Stomach smooth muscle (tissue), 2 donors: ENCODE data around the gene ATXN1.
A peak's percentile ranks its signal among the peaks of the same experiment; 100 is the strongest.

ENCODE experiments used
- H3K27ac ChIP-seq: one replicate; pipeline ENCODE4 v1.7.0; 2013; ENCODE audit warnings: mild to moderate bottlenecking, low read length, inconsistent platforms
- H3K27me3 ChIP-seq, 2 donors: one replicate each; pipeline ENCODE4 v1.7.0; 2013; ENCODE audit warnings: low read length in 2 of 2; ENCODE audit not compliant: insufficient read depth in 2 of 2, control insufficient read depth in 1 of 2
- H3K36me3 ChIP-seq, 2 donors: one replicate each; pipeline ENCODE4 v1.7.0; 2013; ENCODE audit warnings: low read length in 2 of 2; ENCODE audit not compliant: control insufficient read depth in 2 of 2, insufficient read depth in 2 of 2
- H3K4me1 ChIP-seq: one replicate; pipeline ENCODE4 v1.7.0; 2013; ENCODE audit warnings: low read length; ENCODE audit not compliant: control insufficient read depth, insufficient read depth
- H3K4me3 ChIP-seq, 2 donors: one replicate each; pipeline ENCODE4 v1.7.0; 2013; ENCODE audit warnings: low read length in 2 of 2
- H3K9ac ChIP-seq, 2 donors: one replicate each; pipeline ENCODE4 v1.7.0; 2013; ENCODE audit warnings: low read length in 2 of 2, mild to moderate bottlenecking in 1 of 2
- H3K9me3 ChIP-seq, 2 donors: one replicate each; pipeline ENCODE4 v1.7.0; 2013; ENCODE audit warnings: low read length in 2 of 2; ENCODE audit not compliant: control insufficient read depth in 2 of 2
- donor health status: healthy.
- donor health status: Pancreatic carcinoma.

ATXN1 gene

DNA sequence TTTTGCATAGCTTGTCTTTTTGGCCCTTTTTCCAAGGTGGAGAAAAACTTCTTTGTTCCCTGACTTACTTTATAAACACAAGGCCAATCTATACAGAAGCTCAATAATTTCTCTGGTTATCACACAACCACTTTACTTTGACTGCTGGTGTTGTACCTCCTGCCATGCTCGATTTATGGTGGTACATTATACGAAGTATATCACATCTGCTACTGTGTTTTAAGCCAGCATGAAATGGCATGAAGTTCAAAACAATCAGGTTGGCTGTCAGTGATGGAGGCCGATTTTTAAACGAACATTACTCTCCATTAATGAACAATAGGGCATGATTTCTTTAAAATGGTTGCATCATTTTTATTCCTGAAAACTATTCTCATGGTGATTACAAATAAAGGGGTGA is 21.0 kb upstream of the ATXN1 start:
- H3K27ac ChIP-seq, result no peak overlapping the region
- H3K4me1 ChIP-seq, result peaks cover 9% of the 10 kb centered on the region
- H3K9ac ChIP-seq, result no peak overlapping the region
- H3K4me3 ChIP-seq, result no peak overlapping the region
- H3K9me3 ChIP-seq, result no peaks in the 10 kb centered on the region
- no peaks in the 10 kb centered on the region for H3K36me3 ChIP-seq
- H3K27me3 ChIP-seq, result peaks cover 0 to 2% of the 10 kb centered on the region in 2 donors

DNA sequence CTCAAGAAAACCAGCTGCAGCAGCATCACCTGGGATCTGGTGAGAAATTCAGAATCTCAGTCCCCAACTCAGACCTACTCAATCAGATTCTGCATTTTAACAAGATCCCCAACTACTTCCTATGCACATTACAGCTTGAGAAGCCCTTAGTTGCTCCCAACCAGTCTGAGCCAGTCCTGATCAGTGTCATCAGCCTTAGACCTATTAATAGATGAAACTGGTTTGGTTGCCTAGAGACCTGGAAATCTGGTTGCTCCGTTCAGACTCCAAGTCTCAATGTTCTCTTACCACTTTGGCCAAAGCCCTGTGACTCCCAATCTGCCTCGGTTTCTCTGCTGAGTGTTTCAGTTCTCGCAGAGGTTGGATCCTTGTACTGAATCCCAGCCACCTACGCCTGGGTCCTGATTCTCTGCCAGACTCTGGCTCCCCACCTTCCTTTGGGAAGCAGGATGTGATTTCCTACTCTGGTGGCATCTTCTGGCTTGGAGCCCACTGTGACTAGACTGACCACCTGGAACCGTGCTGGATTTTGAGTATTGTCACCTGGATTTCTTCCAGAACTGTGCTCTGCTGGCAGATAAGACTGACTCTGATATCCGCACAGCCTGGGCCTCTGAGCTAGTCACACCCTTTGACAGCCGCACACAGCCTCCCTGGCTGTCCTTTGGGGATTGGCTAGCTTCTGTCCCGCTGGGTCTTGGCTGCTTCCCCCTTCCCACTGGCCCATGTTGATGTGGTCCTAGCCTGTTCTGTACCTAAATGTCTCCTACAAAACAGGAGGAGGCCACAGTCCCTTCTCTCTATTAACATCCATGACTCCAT is 20.3 kb upstream of the ATXN1 start:
- Histone ChIP-seq H3K9ac (no peak overlapping the region), H3K27me3 (peaks cover 0 to 2% of the 10 kb centered on the region in 2 donors), H3K4me3 (no peak overlapping the region), H3K27ac (no peak overlapping the region), H3K4me1 (peaks cover 9% of the 10 kb centered on the region), H3K9me3 (no peaks in the 10 kb centered on the region), H3K36me3 (no peaks in the 10 kb centered on the region)

DNA sequence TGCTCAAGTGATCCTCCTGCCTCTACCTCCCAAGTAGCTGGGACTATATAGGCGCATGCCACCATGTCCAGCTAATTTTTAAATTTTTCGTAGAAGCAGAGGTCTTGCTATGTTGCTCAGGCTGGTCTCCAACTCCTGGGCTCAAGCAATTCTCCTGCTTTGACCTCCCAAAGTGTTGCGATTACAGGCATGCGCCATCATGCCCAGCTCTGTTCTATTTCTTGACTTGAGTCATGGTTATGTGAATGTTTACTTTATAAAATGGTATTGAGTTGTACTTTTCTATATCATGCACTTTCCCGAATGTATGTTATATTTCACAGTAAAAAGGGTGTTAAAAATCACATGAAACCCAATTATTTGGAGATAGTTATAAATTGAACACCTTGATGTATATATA is 17.3 kb upstream of the ATXN1 start:
- Histone ChIP-seq H3K4me3 (no peak overlapping the region), H3K9ac (no peak overlapping the region), H3K4me1 (peaks cover 9% of the 10 kb centered on the region), H3K27ac (no peak overlapping the region), H3K27me3 (no peaks in the 10 kb centered on the region), H3K36me3 (no peaks in the 10 kb centered on the region), H3K9me3 (no peaks in the 10 kb centered on the region)

DNA sequence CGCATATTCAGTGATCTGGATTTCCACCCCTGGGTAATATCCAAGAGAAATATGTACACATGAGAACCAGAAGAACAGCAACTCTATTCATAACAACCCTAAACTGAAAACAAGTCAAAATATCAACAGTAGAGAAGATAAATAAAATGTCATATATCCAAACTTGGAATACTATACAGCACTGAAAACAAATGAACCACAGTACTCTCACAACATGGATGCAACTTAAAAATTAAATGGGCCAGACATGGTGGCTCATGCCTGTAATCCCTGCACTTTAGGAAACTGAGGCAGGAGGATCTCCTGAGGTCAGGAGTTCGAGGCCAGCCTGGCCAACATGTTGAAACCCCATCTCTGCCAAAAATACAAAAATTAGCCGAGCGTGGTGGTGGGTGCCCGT is 16.5 kb upstream of the ATXN1 start:
- H3K4me3 ChIP-seq, result no peak overlapping the region
- no peaks in the 10 kb centered on the region for H3K36me3 ChIP-seq
- no peak overlapping the region for H3K27ac ChIP-seq
- H3K9me3 ChIP-seq, result no peaks in the 10 kb centered on the region
- no peaks in the 10 kb centered on the region for H3K27me3 ChIP-seq
- H3K4me1 ChIP-seq, result peaks cover 9% of the 10 kb centered on the region
- H3K9ac ChIP-seq, result no peak overlapping the region

DNA sequence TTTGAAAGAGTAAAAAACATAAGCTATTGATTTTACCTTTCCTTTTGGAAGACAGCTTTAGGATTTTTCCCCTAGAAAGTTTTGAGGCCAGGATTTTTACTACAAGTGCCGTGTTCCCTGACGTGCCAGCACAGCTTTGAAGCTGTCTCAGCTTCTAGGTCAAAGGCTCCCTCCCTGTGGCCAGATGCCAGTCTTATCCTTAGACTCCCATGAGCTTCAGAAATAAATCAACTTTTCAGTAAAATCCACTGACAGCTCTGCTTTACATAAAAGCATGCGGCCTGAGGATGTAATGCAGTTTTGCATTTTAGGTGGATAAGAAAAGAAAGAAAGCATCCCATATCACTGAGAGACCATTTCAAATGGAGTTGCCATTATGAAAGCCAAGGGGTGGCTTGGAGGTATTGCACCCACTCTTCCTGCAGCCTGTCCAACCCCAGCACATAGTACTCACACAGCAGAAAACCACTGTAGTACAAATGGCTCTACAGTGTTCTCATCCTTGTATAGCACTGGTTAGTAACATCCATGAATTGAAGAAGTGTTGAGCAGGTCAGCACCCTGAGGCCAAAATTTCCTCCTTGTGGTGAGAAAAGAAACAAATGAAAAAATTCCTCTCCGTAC is 15.2 kb upstream of the ATXN1 start:
- H3K27me3 ChIP-seq, result no peaks in the 10 kb centered on the region
- H3K4me3 ChIP-seq, result no peak overlapping the region
- peaks cover 4% of the 10 kb centered on the region for H3K4me1 ChIP-seq
- no peaks in the 10 kb centered on the region for H3K9me3 ChIP-seq
- no peak overlapping the region for H3K27ac ChIP-seq
- no peak overlapping the region for H3K9ac ChIP-seq
- no peaks in the 10 kb centered on the region for H3K36me3 ChIP-seq

DNA sequence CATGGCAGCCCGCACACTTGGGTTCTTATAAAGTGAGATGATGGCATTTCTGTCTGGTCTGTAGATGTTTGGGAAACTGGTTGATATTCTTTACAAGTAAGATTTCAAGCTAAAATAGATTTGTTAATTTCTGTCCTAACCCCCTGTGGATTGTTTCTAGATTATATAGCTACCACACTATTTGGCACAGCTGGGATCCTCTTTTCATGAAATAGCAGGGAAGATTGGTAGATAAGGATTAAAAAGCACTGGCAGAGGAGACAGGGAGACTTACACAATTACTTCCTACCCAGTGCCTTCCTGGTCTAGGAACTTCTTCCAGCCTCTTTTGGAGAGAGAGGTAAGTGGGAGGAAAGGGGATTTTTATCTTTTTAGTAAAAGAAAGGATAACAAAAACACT is 13.2 kb upstream of the ATXN1 start:
- no peaks in the 10 kb centered on the region for H3K9me3 ChIP-seq
- H3K9ac ChIP-seq, result no peak overlapping the region
- H3K4me3 ChIP-seq, result no peak overlapping the region
- H3K27me3 ChIP-seq, result no peaks in the 10 kb centered on the region
- H3K36me3 ChIP-seq, result no peaks in the 10 kb centered on the region
- peaks cover 11% of the 10 kb centered on the region for H3K4me1 ChIP-seq
- H3K27ac ChIP-seq, result no peak overlapping the region

DNA sequence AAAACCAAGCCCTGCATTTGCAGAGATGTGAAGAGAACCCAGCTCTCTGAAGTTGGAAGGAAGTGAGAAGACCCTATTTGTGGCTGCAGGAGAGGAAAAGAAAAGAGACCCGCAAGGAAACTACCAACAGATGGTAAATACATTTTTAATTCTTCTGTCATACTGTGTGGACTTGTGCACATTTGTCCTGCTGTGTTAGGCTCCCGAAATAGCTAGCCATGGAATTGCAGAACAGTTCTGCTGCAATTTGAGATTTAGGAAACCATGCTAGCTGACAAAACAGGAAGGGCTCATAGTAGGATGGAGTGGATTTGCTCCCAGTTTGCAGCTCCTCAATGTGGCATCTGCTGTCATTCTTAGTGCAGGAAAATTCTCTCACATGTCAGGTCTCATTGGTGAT is 12.1 kb upstream of the ATXN1 start:
- Histone ChIP-seq H3K4me3 (no peak overlapping the region), H3K9me3 (no peaks in the 10 kb centered on the region), H3K27ac (no peak overlapping the region), H3K9ac (no peak overlapping the region), H3K36me3 (no peaks in the 10 kb centered on the region), H3K4me1 (peaks cover 21% of the 10 kb centered on the region), H3K27me3 (no peaks in the 10 kb centered on the region)

DNA sequence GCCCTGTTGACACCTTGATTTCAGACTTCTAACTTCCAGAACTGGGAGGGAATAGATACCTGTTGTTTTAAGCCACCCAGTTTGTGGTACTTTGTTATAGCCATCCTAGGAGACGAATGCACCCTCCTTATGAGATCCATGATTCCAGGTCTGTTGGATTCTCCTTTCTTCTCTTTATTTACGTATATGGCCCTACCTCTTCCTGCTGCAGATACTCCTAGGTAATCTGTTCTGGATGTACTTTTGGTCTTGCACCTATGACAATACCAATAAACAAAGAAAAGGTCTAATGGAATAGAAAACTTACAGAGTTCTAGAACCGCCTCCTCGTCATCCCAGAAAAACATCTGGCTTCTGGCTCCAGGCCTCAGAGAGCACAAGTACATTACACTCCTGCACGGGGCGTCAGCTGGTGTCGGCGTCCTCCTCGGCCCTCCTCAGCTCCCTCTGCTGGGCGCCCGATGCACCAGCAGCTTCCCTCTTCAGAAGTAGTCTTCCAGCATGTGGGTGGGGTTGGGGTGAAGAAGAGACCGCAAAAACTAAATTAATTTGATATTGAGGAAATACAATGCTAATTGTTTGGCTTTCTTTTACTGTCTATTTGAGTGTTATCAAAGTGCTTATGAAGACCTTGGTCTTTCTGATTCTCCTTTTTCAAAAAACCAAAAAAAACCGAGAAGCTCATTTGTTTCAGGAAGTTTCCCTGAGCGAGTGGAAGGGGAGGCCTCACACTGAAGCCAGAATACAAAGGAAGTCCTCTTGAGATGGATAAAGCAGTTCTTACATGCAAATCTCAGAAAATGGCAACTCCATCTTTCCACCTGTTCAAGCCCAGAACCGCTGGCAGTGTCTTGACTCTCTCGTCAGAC is 9.7 kb upstream of the ATXN1 start:
- H3K9ac ChIP-seq, result no peak overlapping the region
- H3K9me3 ChIP-seq, result no peaks in the 10 kb centered on the region
- no peak overlapping the region for H3K4me3 ChIP-seq
- H3K4me1 ChIP-seq, result peaks cover 34% of the 10 kb centered on the region
- peak overlapping the region; percentile 47 for H3K27ac ChIP-seq
- no peaks in the 10 kb centered on the region for H3K36me3 ChIP-seq
- H3K27me3 ChIP-seq, result no peaks in the 10 kb centered on the region

DNA sequence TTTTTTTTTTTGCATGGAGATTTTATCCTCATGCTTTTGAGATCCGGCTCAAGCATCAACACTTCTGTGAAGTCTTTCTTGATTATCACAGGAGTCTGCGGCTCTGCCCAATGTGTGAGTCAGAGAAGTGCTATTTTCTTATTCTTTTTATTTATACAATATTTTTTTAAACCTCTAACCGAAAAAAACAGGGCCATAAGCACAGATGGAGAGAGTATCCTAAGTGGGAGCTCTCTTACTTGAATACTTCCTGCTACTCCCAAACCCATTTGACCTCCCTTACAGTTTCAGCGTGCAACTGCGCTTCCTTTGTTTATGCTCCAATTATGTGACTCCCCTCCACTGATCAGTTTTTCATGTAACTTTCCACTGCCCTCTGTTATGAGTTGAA is 8.7 kb upstream of the ATXN1 start:
- no peak overlapping the region for H3K9ac ChIP-seq
- H3K4me3 ChIP-seq, result no peak overlapping the region
- peaks cover 34% of the 10 kb centered on the region for H3K4me1 ChIP-seq
- H3K9me3 ChIP-seq, result no peaks in the 10 kb centered on the region
- no peaks in the 10 kb centered on the region for H3K27me3 ChIP-seq
- no peaks in the 10 kb centered on the region for H3K36me3 ChIP-seq
- peak overlapping the region; percentile 47 for H3K27ac ChIP-seq

DNA sequence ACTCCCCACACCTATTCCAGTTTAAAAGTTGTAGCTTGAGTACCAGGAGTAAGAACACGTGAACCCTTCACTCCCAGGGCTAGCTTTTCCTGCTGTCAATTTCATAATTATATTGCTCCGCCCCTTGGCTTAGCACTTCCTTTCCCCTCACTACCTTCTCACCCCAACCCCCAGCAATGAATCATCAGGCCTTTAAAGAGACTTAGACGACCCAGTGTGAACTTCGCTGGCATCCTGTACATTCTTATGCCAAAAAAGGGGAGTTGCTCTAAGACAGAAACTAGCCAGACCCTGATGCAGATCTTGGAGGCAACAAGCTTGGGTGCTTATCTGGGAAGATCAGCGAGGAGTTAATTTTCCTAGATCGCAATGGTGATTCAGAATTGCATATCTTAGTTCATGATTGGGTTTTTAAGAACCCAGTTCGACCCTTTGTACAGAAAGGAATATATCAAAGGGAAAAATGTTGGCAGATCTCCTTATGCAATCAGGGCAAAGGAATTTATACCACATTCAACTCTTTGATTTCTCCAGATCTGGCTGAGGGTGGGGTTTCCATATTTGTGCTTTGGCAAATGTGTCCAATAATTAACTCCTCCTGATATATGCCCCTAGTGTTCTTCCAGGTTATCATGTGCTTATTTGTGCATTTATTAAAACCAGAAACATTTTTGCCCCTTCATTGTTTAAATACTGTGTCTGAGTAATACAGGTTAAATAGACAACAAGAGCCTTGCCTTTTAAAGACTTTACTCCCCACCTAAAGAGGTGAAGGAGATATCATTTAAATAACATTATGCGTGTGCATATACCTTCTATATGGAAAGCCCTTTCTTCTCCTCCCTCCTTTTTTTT is 8.1 kb upstream of the ATXN1 start:
- Histone ChIP-seq H3K27ac (peak overlapping the region; percentile 47), H3K4me3 (peak overlapping the region in 1 of 2 donors; percentile 31), H3K9me3 (no peaks in the 10 kb centered on the region), H3K36me3 (no peaks in the 10 kb centered on the region), H3K27me3 (no peaks in the 10 kb centered on the region), H3K9ac (no peak overlapping the region), H3K4me1 (peaks cover 36% of the 10 kb centered on the region)
